GM19395 (cell line): ENCODE data around the gene NPFF.

ENCODE experiments used
- ATAC-seq: cut with Tn5 transposase; IDR thresholded peaks from one replicate; pipeline ENCODE4 v1.9.1; 2021; ENCODE audit warnings: mild to moderate bottlenecking, moderate library complexity; ENCODE audit not compliant: unreplicated experiment

NPFF gene

DNA sequence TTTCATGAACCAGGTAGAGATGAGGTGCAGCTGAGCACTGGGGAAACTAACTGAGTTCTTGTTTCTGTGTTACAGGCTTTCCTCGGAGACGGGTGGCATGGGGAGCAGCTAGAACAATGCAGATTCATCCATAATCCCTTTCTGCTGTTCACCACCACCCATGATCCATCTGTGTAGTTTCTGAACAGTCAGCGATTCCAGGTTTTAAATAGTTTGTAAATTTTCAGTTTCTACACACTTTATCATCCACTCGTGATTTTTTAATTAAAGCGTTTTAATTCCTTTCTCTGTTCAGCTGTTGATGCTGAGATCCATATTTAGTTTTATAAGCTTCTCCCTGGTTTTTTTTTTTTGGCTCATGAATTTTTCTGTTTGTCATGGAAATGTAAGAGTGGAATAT lies 28.0 kb downstream of the NPFF start:
- ATAC-seq, result no peak

DNA sequence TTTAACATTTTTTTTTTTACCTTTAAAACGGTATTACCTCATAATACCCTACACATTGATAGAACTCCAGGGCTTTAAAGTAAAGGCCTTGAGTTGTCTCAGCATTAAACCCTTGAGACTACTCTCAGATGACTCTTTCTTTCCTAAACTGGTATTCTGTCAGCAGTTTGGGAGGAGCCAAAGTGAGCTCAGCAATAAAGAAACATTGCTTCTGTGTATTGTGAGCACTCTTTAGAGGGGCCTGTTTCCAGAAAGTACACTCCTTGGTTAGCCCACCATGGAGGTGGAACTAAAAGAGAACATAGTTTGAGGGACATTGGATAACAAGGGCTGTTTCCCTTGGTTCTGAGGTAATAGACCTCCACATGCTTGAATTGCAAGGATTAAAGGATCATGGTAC lies 28.4 kb downstream of the NPFF start:
- ATAC-seq, result no peak

DNA sequence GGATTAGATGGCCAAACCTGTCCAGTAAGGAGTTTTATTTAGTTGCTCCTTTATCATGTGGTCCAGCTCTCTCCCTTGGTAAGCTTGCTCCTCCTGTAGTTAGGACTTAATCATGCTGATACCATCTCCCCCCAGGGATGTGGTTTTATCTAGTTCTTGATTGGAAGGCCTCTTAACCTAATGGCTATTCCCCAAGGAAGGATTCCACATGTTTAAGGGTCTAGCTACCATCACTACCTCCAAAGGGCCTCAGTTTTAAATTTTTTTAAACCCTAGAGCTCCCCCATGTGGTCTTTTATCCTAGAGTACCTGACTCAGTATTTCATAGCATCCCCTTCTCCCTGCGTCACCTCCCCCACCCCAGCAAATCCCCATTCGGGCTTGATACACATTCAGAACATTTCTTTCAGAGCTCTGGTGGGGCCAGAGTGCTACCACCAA lies 30.5 kb downstream of the NPFF start:
- ATAC-seq, result no peak

DNA sequence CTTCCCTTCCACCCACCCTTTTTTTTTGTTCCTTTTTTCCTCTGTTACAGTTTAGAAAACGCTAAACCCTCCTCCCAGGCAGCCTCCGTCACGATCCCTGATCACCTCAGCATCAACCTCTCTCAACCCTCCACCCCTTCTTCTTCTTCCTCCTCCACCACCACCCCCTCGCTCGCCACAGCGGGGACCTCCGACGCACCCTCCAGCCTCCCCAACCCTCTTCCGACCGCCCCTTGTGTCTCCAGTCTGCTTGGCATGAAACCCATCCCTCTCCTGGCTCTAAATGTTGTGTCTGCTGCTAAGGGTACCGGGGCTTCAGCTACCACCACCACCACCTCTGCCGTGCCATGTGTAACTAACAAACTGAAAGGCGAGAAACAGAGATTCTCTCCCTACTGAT lies 32.5 kb downstream of the NPFF start:
- ATAC-seq, result no peak

GRCh38 chr12:53474077-53474476 lies 33.2 kb downstream of the NPFF start:
- ATAC-seq, result no peak

DNA sequence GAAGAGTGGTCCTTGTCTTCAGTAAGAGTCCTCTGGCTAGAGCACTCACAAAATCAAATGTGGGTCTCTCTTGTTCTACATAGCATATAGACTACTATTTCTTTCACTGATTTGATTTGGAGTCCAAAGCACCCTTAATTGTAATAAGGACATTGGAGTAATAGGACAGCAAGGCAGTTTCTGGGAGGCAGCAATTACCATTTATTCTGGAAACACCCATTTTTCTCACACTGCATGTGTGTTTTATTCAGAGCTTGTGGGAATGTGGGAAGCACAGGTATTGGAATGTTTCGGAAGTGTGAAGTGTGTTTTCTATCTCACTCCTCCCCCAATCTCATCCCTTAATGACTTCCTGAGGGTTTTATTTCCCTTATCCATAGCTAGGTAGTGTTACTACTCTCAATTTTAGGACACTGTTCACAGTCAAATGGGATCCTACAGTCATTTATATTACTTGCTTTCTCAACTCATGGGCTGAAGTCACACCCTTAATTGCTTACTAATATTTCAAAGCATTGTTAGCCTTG lies 35.2 kb downstream of the NPFF start:
- ATAC-seq, result no peak

GRCh38 chr12:53468282-53468681 lies 39.0 kb downstream of the NPFF start:
- no peak for ATAC-seq

DNA sequence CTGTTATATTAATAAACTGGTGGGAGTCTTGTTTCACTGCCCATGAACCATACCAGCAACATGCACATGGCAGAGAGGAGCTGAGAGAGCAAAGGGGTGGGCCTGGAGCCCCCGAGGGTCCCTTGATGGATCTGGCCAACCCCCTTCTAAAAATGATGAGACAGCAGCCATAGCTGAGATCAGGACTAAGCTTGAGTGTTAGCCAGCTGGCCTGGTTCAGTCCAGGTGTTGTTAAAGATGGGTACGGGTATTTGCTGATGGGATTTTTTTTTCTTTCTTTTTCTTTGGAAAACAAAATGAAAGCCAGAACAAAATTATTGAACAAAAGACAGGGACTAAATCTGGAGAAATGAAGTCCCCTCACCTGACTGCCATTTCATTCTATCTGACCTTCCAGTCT lies 39.4 kb downstream of the NPFF start:
- no peak for ATAC-seq

GRCh38 chr12:53467082-53467481 lies 40.2 kb downstream of the NPFF start:
- ATAC-seq, result no peak

DNA sequence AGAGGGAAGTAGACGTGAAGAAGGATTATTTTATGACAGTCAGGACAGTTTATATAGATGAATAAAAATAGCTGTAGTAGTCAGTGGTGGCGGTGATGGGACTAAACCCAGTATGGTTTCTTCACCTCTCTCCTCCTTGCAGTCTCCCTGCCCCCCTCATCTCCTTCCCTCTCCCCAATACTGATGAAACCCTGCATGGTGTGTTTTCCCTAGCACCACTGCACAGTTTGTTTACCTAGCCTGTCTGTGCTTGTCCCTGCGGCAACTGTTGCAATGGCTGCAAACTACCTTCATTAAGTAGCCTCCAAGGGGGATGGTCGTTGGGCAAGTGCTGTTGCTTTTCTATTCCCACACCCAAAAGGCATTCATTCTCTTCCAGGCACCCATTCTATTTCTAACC lies 40.6 kb downstream of the NPFF start:
- no peak for ATAC-seq

DNA sequence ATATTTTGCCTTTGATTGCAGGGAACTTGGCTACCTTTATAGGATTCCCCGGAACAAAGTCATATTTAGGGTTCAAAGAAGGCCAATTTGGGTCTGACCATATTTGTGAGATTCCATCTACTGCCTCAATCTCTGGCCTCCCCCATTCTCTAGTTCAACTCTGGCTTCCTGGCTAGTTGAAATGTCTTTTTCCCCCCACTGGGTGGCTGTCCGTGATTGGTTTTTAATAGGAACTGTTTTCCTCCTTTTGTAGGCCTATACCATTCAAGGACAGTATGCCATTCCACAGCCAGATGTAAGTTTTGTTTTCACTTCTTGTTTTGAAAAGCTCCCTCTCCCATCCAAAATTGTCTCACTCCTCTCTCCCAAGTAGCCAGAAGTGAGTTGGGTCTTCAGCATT lies 41.6 kb downstream of the NPFF start:
- ATAC-seq, result no peak

DNA sequence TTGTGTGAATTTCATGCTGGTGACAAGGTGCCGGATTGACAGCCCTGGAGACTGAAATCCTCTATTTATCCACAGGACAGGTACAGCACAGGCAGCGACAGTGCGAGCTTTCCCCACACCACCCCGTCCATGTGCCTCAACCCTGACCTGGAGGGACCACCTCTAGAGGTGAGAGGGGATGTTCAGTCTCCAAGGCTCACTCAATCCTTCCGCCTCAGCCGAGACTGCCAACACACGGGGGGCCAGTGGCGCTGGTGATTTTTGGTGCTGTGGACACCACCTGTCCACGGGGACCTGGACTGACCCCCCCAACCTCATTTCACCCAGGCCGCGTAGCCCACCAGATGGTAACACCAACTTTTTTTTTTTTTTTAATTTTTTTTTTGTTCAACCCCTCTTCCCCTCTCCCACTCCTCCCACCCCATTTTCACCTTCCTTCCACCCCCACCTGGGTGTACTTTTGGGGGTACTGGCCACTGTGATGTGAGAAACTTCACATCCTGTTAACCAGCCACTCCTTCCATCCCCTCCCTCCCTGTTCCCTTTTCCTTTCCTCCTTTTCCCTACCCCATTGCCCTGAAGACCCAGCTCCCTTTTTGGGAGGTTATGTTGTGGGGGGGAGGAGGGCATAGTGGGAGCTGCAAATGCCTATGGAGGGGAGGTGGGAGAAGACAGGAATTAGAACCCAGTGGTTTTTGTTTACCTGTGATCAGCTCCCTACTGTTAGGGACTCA lies 42.4 kb downstream of the NPFF start:
- ATAC-seq, result no peak

DNA sequence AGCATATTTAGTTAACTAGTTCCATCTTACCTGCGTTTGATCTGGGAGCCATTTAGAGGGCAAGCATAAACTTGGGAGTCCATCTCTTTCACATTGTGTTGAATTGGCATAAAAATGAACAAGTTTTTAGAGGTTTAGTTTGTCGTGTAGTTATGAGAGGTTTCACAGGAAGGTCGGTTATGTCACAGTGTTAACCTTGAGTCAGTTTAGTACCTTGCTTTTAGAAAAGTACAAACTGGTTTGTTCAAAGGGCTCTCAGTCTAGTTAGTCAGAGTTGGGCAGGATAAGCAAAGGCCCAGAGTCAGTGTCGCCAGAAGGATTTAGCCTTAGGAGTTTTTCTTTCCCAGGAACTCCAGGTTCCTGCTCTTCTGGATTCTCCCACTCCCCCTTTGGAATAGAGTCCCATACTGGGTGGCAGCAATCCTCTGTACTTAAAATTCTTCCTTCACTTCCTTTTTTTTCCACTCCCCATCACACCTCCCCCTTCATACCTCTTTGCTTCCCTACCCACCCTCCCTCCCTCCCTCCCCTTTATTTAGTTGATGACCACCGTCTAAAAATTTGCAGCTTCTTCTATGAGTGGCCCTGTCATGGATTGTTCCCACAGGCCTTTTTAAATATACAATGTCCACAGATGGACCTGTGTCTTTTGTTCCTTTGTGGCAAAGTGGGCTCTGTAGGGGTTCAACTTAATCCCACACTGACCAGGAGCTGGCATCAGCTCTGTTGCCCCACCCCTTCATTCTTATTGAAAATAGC lies 43.3 kb downstream of the NPFF start:
- no peak for ATAC-seq

- no peak for ATAC-seq
Measured at GRCh38 chr12:53462935-53463334, 44.3 kb downstream of the NPFF start.

- no peak for ATAC-seq
Measured at GRCh38 chr12:53461591-53461990, 45.7 kb downstream of the NPFF start.

GRCh38 chr12:53461059-53461458 lies 46.2 kb downstream of the NPFF start:
- ATAC-seq, result no peak

- no peak for ATAC-seq
Measured at GRCh38 chr12:53459097-53459496, 48.2 kb downstream of the NPFF start.
